Suprapubic skin (tissue), 3 donors: ENCODE results near the gene ARL6.

Experiments
- CTCF ChIP-seq, 2 donors: fragments of 200-600 bp in 1 of 2; fragments of 450-650 bp in 1 of 2; sonication (generic) in 1 of 2; IDR thresholded peaks; one replicate each; pipeline ENCODE4 v1.5.1; 2016 to 2019; ENCODE audit warnings: antibody characterized with exemption in 2 of 2, mild to moderate bottlenecking in 1 of 2, moderate library complexity in 1 of 2
- POLR2AphosphoS5 ChIP-seq, 3 donors: sonication (generic); formaldehyde crosslinking; IDR thresholded peaks; one replicate each; pipeline ENCODE4 v1.6.1; 2017; ENCODE audit warnings: antibody characterized with exemption in 3 of 3

DNA sequence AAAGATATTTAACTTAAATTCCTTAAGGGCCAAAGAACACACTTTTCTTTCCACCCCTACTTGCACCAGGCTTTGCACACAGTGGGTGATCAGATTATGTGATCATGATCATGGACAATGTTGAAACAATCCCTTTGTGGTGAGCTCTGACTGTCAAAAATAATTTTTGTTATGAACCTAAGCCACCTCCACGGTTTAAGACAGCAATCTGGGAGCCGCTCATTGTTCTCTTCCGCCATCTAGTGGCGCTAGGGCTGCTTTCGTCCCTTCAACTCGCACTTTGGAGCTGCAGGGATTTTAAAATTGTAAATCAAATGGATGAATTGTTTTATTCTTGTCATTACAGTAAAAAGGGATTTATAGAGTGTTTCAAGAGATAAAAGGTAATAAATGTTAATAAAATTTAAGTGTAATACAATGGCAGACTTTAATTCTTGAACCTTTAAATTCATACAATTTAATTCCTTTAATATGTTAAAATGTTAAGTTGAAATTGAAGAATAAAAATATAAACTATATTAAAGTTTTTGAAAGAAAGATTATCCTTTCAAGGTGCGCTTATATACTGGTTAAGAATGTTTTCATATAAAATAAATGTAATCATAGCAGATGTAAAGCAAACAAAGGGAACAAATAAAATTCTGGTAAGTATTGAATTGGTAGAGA lies 45.3 kb upstream of the ARL6 start:
- TF ChIP-seq POLR2AphosphoS5 (IDR thresholded peaks at IDR 0.05) (no peak), CTCF (IDR thresholded peaks at IDR 0.05) (peak; percentile 42 to 84)
